ENCODE measurements around the gene PCK2. TPM values are rescaled to one million over a fixed set of nuclear protein-coding genes. Genes with fewer than 3 reads are reported as not detected.

The PCK2 gene
- total and polyA plus RNA-seq, 2 of the 13 experiments (the other 11 are each of a cell fraction or from before 2014, with no cell fraction given): 129 to 272 TPM

DNA sequence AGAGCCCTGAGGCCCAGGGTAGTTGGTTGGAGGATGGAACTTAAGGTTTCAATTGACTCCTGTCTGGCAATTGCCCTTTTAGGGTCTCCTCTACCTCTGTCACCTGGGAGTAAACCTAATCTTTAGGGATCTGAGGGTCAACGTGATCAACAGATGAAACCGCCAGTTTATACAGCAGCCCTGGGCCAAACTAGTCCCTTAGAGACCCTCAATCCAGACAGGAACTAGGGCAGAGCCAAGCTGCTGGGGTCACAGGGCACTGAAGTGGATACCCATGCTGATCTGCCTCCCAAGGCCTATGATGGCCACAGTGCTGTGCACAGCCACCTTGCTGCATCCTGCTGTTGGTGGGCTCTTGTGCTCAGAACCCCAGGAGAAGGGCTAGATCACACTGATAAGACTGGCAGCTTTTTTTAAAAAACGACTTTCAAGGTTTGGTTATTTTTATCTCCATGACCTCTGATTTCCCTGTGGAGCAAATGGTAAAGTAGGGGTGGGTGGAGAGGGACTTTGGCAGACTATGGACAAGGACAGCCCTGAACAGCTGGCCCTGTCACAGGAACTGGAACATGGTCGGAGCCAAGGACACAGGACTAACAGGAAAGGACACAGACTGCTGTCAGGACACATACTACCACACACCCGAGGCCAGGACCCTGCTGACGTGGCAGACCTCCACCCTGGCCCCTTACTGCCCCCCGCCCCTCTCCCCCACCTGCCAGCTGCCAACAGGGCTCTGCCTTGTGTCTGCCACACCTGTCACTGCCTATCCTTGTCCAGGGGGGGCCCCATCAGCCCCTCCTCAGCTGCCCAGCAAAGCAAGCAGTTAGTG is 36.8 kb downstream of the PCK2 start (continued):
- TF ChIP-seq, protein P1, sequence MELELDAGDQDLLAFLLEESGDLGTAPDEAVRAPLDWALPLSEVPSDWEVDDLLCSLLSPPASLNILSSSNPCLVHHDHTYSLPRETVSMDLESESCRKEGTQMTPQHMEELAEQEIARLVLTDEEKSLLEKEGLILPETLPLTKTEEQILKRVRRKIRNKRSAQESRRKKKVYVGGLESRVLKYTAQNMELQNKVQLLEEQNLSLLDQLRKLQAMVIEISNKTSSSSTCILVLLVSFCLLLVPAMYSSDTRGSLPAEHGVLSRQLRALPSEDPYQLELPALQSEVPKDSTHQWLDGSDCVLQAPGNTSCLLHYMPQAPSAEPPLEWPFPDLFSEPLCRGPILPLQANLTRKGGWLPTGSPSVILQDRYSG (CRISPR knock-in tag; IDR thresholded peaks at IDR 0.05): no peak
- TF ChIP-seq HNRNPK (IDR thresholded peaks at IDR 0.05; ENCODE audit: low read depth, low read length, poor library complexity, severe bottlenecking) (no peak), PITX1 (CRISPR knock-in tag; IDR thresholded peaks at IDR 0.05) (no peak; the same call in 1 of the 2 replicates), ZSCAN25 (CRISPR knock-in tag; IDR thresholded peaks at IDR 0.05) (peak; percentile 100), ZNF567 (CRISPR knock-in tag; IDR thresholded peaks at IDR 0.05; ENCODE audit: borderline replicate concordance) (peak; percentile 40; the same call in 1 of the 2 replicates), MIXL1 (CRISPR knock-in tag; IDR thresholded peaks at IDR 0.05) (peak; percentile 50; the same call in 1 of the 2 replicates), MEIS1 (CRISPR knock-in tag; IDR thresholded peaks at IDR 0.05; ENCODE audit: borderline replicate concordance) (peak; percentile 75; the same call in 1 of the 2 replicates), GZF1 (CRISPR knock-in tag; IDR thresholded peaks at IDR 0.05) (no peak), NFE2L1 (CRISPR knock-in tag; IDR thresholded peaks at IDR 0.05; ENCODE audit: borderline replicate concordance) (peak; percentile 47; the same call in 1 of the 2 replicates), ZNF160 (CRISPR knock-in tag; IDR thresholded peaks at IDR 0.05) (peak; percentile 12; the same call in 1 of the 2 replicates), ZNF10 (CRISPR knock-in tag; IDR thresholded peaks at IDR 0.05; ENCODE audit: borderline replicate concordance, low read depth) (no peak), CHD4 (IDR thresholded peaks at IDR 0.05; ENCODE audit: borderline replicate concordance, low read length) (no peak), ARHGAP35 (CRISPR knock-in tag; IDR thresholded peaks at IDR 0.05; ENCODE audit: borderline replicate concordance) (0 out of 2 replicates have a peak, but pooled peaks have one; percentile 72), ZFY (CRISPR knock-in tag; IDR thresholded peaks at IDR 0.05) (peak; percentile 53; the same call in 1 of the 2 replicates), ZNF775 (CRISPR knock-in tag; IDR thresholded peaks at IDR 0.05; ENCODE audit: borderline replicate concordance) (no peak), RCOR2 (CRISPR knock-in tag; IDR thresholded peaks at IDR 0.05) (no peak), TBP (CRISPR knock-in tag; IDR thresholded peaks at IDR 0.05) (no peak), HNRNPLL (IDR thresholded peaks at IDR 0.05; ENCODE audit: low read depth, low read length, poor library complexity, severe bottlenecking) (no peak), ZNF788 (CRISPR knock-in tag; IDR thresholded peaks at IDR 0.05; ENCODE audit: borderline replicate concordance) (peak; percentile 90)
- TF ChIP-seq, protein P2, sequence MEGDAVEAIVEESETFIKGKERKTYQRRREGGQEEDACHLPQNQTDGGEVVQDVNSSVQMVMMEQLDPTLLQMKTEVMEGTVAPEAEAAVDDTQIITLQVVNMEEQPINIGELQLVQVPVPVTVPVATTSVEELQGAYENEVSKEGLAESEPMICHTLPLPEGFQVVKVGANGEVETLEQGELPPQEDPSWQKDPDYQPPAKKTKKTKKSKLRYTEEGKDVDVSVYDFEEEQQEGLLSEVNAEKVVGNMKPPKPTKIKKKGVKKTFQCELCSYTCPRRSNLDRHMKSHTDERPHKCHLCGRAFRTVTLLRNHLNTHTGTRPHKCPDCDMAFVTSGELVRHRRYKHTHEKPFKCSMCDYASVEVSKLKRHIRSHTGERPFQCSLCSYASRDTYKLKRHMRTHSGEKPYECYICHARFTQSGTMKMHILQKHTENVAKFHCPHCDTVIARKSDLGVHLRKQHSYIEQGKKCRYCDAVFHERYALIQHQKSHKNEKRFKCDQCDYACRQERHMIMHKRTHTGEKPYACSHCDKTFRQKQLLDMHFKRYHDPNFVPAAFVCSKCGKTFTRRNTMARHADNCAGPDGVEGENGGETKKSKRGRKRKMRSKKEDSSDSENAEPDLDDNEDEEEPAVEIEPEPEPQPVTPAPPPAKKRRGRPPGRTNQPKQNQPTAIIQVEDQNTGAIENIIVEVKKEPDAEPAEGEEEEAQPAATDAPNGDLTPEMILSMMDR (CRISPR knock-in tag; IDR thresholded peaks at IDR 0.05): no peak
- TF ChIP-seq, protein P3, sequence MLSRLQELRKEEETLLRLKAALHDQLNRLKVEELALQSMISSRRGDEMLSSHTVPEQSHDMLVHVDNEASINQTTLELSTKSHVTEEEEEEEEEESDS (CRISPR knock-in tag; IDR thresholded peaks at IDR 0.05; ENCODE audit: borderline replicate concordance): no peak
- TF ChIP-seq, protein P4, sequence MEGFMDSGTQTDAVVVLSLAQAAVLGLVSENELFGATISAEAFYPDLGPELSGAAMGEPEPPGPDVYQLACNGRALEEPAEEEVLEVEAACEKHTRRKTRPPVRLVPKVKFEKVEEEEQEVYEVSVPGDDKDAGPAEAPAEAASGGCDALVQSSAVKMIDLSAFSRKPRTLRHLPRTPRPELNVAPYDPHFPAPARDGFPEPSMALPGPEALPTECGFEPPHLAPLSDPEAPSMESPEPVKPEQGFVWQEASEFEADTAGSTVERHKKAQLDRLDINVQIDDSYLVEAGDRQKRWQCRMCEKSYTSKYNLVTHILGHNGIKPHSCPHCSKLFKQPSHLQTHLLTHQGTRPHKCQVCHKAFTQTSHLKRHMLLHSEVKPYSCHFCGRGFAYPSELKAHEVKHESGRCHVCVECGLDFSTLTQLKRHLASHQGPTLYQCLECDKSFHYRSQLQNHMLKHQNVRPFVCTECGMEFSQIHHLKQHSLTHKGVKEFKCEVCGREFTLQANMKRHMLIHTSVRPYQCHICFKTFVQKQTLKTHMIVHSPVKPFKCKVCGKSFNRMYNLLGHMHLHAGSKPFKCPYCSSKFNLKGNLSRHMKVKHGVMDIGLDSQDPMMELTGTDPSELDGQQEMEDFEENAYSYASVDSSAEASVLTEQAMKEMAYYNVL (CRISPR knock-in tag; IDR thresholded peaks at IDR 0.05; ENCODE audit: borderline replicate concordance): no peak; the same call in 1 of the 2 replicates
- TF ChIP-seq, protein P5, sequence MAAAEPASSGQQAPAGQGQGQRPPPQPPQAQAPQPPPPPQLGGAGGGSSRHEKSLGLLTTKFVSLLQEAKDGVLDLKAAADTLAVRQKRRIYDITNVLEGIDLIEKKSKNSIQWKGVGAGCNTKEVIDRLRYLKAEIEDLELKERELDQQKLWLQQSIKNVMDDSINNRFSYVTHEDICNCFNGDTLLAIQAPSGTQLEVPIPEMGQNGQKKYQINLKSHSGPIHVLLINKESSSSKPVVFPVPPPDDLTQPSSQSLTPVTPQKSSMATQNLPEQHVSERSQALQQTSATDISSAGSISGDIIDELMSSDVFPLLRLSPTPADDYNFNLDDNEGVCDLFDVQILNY (CRISPR knock-in tag; conservative IDR thresholded peaks at IDR 0.05): no peak
